GM06990 (cell line): ENCODE data around the gene INTS14.

Source experiments
- DNase-seq: peaks from one replicate; pipeline ENCODE4 v3.0.0-alpha.2; 2011; ENCODE audit not compliant: insufficient read length; ENCODE audit errors: extremely low read depth
- H3K27me3 ChIP-seq: replicated peaks from 2 replicates; pipeline ENCODE4 v1.6.0; 2011; ENCODE audit warnings: low read length; ENCODE audit not compliant: control insufficient read depth, insufficient read depth
- H3K36me3 ChIP-seq: 2 replicates; pipeline ENCODE4 v1.5.1; 2011; ENCODE audit warnings: low read length; ENCODE audit not compliant: control insufficient read depth, insufficient read depth
- H3K4me3 ChIP-seq: replicated peaks from 2 replicates; pipeline ENCODE4 v1.5.1; 2011; ENCODE audit warnings: low read depth, mild to moderate bottlenecking, control low read depth, low read length
- TF ChIP-seq, protein P1 (sequence below): IDR thresholded peaks from 2 replicates; pipeline ENCODE4 v1.5.1; 2011; ENCODE audit warnings: low read length, control low read depth, mild to moderate bottlenecking, inconsistent platforms; ENCODE audit not compliant: insufficient read depth, poor library complexity, severe bottlenecking

The INTS14 gene

DNA sequence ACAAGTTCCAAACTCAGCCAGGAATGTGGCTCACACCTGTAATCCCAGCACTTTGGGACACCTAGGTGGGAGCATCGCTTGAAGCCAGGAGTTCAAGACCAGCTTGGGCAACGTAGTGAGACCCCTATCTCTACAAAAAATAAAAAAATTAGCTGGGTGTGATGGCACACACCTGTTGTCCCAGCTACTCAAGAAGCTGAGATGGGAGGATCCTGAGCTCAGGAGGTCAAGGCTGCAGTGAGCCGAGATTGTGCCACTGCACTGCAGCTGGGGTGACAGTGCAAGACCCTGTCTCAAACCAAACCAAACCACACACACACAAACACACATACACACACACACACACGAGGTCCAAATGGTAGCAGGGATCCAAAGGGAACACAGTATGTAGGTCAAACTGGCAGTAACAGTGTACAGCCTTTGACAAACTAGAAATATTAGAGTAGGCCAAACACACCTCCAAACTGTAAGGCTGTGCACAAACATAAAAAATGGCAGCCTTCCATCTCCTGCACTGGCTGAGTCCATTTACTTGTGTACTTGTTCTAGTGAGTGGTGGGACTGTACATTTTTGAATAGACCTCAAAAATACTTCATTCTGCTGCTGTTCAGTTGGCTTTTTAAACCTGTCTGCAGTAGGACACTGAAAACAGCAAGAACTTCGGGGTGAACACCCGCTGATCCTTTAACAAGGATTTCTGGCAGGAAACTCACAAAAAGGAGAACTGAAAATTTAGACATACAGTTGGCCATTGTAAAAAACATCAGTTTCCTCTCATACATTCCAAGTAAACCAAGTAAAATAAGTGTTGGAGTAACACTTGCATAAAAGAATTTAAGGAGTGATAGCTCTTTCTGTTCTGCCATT is 33.6 kb downstream of the INTS14 start:
- H3K27me3 ChIP-seq: no peaks in the 10 kb centered on the region
- H3K36me3 ChIP-seq: peaks cover 20% of the 10 kb centered on the region
- DNase-seq: no peak
- TF ChIP-seq, protein P1, sequence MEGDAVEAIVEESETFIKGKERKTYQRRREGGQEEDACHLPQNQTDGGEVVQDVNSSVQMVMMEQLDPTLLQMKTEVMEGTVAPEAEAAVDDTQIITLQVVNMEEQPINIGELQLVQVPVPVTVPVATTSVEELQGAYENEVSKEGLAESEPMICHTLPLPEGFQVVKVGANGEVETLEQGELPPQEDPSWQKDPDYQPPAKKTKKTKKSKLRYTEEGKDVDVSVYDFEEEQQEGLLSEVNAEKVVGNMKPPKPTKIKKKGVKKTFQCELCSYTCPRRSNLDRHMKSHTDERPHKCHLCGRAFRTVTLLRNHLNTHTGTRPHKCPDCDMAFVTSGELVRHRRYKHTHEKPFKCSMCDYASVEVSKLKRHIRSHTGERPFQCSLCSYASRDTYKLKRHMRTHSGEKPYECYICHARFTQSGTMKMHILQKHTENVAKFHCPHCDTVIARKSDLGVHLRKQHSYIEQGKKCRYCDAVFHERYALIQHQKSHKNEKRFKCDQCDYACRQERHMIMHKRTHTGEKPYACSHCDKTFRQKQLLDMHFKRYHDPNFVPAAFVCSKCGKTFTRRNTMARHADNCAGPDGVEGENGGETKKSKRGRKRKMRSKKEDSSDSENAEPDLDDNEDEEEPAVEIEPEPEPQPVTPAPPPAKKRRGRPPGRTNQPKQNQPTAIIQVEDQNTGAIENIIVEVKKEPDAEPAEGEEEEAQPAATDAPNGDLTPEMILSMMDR: no peak
- no peak overlapping the region for H3K4me3 ChIP-seq

GRCh38 chr15:65576664-65577063 is 34.3 kb downstream of the INTS14 start:
- TF ChIP-seq, protein P1: no peak
- Histone ChIP-seq H3K36me3 (peaks cover 20% of the 10 kb centered on the region), H3K27me3 (no peaks in the 10 kb centered on the region), H3K4me3 (no peak overlapping the region)
- DNase-seq: no peak

GRCh38 chr15:65571971-65572370 is 39.0 kb downstream of the INTS14 start:
- TF ChIP-seq, protein P1: no peak
- H3K4me3 ChIP-seq: no peak overlapping the region
- no peak for DNase-seq
- H3K27me3 ChIP-seq: no peaks in the 10 kb centered on the region
- no peaks in the 10 kb centered on the region; the same call in none of the 2 replicates for H3K36me3 ChIP-seq

GRCh38 chr15:65569728-65570127 is 41.2 kb downstream of the INTS14 start:
- DNase-seq: no peak
- H3K36me3 ChIP-seq: no peaks in the 10 kb centered on the region; the same call in none of the 2 replicates
- TF ChIP-seq, protein P1: no peak
- no peaks in the 10 kb centered on the region for H3K27me3 ChIP-seq
- no peak overlapping the region for H3K4me3 ChIP-seq

GRCh38 chr15:65561934-65562333 is 49.0 kb downstream of the INTS14 start:
- no peak for DNase-seq
- Histone ChIP-seq H3K4me3 (no peak overlapping the region), H3K36me3 (peaks cover 7% of the 10 kb centered on the region), H3K27me3 (no peaks in the 10 kb centered on the region)
- TF ChIP-seq, protein P1: no peak
